ENCODE results near the gene SLC25A45.

The SLC25A45 gene

DNA sequence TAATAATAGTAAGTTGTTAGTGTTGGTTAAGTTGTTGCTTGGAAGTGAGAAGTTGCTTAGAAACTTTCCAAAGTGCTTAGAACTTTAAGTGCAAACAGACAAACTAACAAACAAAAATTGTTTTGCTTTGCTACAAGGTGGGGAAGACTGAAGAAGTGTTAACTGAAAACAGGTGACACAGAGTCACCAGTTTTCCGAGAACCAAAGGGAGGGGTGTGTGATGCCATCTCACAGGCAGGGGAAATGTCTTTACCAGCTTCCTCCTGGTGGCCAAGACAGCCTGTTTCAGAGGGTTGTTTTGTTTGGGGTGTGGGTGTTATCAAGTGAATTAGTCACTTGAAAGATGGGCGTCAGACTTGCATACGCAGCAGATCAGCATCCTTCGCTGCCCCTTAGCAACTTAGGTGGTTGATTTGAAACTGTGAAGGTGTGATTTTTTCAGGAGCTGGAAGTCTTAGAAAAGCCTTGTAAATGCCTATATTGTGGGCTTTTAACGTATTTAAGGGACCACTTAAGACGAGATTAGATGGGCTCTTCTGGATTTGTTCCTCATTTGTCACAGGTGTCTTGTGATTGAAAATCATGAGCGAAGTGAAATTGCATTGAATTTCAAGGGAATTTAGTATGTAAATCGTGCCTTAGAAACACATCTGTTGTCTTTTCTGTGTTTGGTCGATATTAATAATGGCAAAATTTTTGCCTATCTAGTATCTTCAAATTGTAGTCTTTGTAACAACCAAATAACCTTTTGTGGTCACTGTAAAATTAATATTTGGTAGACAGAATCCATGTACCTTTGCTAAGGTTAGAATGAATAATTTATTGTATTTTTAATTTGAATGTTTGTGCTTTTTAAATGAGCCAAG lies 42.9 kb upstream of the SLC25A45 start:
- H3K4me1 ChIP-seq (ENCODE audit: insufficient read depth, low read length), result peaks cover 54% of the 10 kb centered on the region
- no peaks in the 10 kb centered on the region for H3K9me3 ChIP-seq (ENCODE audit: low read length)
- peak overlapping the region; percentile 94 for H3K4me3 ChIP-seq (ENCODE audit: low read length)
- H3K36me3 ChIP-seq (ENCODE audit: insufficient read depth, low read length), result peaks cover 35% of the 10 kb centered on the region
- H2AFZ ChIP-seq (ENCODE audit: low read depth, low read length), result no peak overlapping the region
- no peaks in the 10 kb centered on the region for H3K27me3 ChIP-seq (ENCODE audit: insufficient read depth, low read length)

DNA sequence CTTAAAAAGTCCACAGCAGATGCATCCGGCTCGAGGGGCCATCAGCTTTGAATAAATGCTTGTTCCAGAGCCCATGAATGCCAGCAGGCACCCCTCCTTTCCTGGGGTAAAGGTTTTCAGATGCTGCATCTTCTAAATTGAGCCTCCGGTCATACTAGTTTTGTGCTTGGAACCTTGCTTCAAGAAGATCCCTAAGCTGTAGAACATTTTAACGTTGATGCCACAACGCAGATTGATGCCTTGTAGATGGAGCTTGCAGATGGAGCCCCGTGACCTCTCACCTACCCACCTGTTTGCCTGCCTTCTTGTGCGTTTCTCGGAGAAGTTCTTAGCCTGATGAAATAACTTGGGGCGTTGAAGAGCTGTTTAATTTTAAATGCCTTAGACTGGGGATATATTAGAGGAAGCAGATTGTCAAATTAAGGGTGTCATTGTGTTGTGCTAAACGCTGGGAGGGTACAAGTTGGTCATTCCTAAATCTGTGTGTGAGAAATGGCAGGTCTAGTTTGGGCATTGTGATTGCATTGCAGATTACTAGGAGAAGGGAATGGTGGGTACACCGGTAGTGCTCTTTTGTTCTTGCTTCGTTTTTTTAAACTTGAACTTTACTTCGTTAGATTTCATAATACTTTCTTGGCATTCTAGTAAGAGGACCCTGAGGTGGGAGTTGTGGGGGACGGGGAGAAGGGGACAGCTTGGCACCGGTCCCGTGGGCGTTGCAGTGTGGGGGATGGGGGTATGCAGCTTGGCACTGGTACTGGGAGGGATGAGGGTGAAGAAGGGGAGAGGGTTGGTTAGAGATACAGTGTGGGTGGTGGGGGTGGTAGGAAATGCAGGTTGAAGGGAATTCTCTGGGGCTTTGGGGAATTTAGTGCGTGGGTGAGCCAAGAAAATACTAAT lies 42.0 kb upstream of the SLC25A45 start:
- Histone ChIP-seq H3K4me3 (ENCODE audit: low read length) (peak overlapping the region; percentile 94), H3K9me3 (ENCODE audit: low read length) (no peaks in the 10 kb centered on the region), H3K27me3 (ENCODE audit: insufficient read depth, low read length) (no peaks in the 10 kb centered on the region), H3K36me3 (ENCODE audit: insufficient read depth, low read length) (peaks cover 31% of the 10 kb centered on the region), H3K4me1 (ENCODE audit: insufficient read depth, low read length) (peaks cover 52% of the 10 kb centered on the region), H2AFZ (ENCODE audit: low read depth, low read length) (no peak overlapping the region)

GRCh38 chr11:65423516-65424204 lies 41.2 kb upstream of the SLC25A45 start:
- Histone ChIP-seq H2AFZ (ENCODE audit: low read depth, low read length) (no peak overlapping the region), H3K9me3 (ENCODE audit: low read length) (no peaks in the 10 kb centered on the region), H3K4me1 (ENCODE audit: insufficient read depth, low read length) (peaks cover 46% of the 10 kb centered on the region), H3K4me3 (ENCODE audit: low read length) (peak overlapping the region; percentile 94), H3K36me3 (ENCODE audit: insufficient read depth, low read length) (peaks cover 31% of the 10 kb centered on the region), H3K27me3 (ENCODE audit: insufficient read depth, low read length) (no peaks in the 10 kb centered on the region)

- peaks cover 45% of the 10 kb centered on the region for H3K4me1 ChIP-seq (ENCODE audit: insufficient read depth, low read length)
- H3K27me3 ChIP-seq (ENCODE audit: insufficient read depth, low read length), result no peaks in the 10 kb centered on the region
- H2AFZ ChIP-seq (ENCODE audit: low read depth, low read length), result no peak within 1 kb of the TSS
- peaks cover 24% of the 10 kb centered on the region for H3K36me3 ChIP-seq (ENCODE audit: insufficient read depth, low read length)
- H3K9me3 ChIP-seq (ENCODE audit: low read length), result no peaks in the 10 kb centered on the region
- H3K4me3 ChIP-seq (ENCODE audit: low read length), result peak within 1 kb of the TSS; percentile 94
Measured at GRCh38 chr11:65422633-65423515, 40.4 kb upstream of the SLC25A45 start, which contains the start of gene NEAT1. NEAT1 (plus strand) TSS chr11:65422798.

GRCh38 chr11:65421794-65422632 lies 39.6 kb upstream of the SLC25A45 start:
- no peaks in the 10 kb centered on the region for H3K27me3 ChIP-seq (ENCODE audit: insufficient read depth, low read length)
- H3K36me3 ChIP-seq (ENCODE audit: insufficient read depth, low read length), result peaks cover 16% of the 10 kb centered on the region
- peak overlapping the region; percentile 94 for H3K4me3 ChIP-seq (ENCODE audit: low read length)
- peaks cover 45% of the 10 kb centered on the region for H3K4me1 ChIP-seq (ENCODE audit: insufficient read depth, low read length)
- no peaks in the 10 kb centered on the region for H3K9me3 ChIP-seq (ENCODE audit: low read length)
- no peak overlapping the region for H2AFZ ChIP-seq (ENCODE audit: low read depth, low read length)

DNA sequence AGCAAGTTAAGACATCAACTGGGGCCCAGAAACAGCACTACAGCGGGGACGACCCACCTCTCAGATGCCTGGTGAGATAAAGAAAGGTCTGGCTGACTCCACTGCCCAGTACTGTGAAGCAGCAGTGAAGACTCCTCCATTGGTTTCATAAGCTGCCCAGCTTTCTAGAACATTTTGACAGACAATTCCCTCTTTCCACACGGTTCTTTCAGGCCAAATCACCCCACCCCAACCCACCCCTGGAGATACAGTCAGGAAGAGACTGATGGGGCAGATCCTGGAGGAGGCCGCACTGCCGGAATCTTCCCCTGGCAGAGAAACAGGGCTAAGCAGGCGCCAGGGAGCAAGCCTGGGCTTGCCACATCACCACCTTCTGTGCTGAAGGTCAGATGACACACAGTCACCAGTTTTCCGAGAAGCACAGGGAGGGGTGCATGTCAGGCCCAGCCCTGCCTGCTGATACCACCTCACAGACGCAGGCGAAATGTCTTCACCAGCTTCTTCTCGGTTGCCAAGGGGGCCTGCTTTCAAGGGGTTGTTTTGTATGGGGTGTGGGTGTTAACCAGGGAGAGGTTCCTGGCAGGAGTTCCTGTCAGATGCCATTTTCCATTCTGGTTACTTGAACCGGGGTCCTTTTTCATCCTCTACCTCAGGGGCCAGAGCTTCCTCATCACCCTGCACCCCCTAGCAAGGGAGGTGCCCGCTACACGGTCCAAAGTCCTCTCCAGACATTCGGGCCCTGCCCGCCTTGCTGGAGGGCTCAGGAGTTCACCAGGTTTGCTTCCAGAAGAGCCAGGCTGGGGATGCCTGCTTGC lies 38.7 kb upstream of the SLC25A45 start:
- peak overlapping the region; percentile 78 for H3K4me3 ChIP-seq (ENCODE audit: low read length)
- H3K4me1 ChIP-seq (ENCODE audit: insufficient read depth, low read length), result peaks cover 45% of the 10 kb centered on the region
- no peaks in the 10 kb centered on the region for H3K27me3 ChIP-seq (ENCODE audit: insufficient read depth, low read length)
- peaks cover 8% of the 10 kb centered on the region for H3K36me3 ChIP-seq (ENCODE audit: insufficient read depth, low read length)
- H2AFZ ChIP-seq (ENCODE audit: low read depth, low read length), result no peak overlapping the region
- no peaks in the 10 kb centered on the region for H3K9me3 ChIP-seq (ENCODE audit: low read length)

GRCh38 chr11:65420506-65420905 lies 38.1 kb upstream of the SLC25A45 start:
- Histone ChIP-seq H2AFZ (ENCODE audit: low read depth, low read length) (no peak overlapping the region), H3K36me3 (ENCODE audit: insufficient read depth, low read length) (peaks cover 3% of the 10 kb centered on the region), H3K4me3 (ENCODE audit: low read length) (peak overlapping the region; percentile 78), H3K9me3 (ENCODE audit: low read length) (no peaks in the 10 kb centered on the region), H3K4me1 (ENCODE audit: insufficient read depth, low read length) (peaks cover 50% of the 10 kb centered on the region), H3K27me3 (ENCODE audit: insufficient read depth, low read length) (no peaks in the 10 kb centered on the region)

DNA sequence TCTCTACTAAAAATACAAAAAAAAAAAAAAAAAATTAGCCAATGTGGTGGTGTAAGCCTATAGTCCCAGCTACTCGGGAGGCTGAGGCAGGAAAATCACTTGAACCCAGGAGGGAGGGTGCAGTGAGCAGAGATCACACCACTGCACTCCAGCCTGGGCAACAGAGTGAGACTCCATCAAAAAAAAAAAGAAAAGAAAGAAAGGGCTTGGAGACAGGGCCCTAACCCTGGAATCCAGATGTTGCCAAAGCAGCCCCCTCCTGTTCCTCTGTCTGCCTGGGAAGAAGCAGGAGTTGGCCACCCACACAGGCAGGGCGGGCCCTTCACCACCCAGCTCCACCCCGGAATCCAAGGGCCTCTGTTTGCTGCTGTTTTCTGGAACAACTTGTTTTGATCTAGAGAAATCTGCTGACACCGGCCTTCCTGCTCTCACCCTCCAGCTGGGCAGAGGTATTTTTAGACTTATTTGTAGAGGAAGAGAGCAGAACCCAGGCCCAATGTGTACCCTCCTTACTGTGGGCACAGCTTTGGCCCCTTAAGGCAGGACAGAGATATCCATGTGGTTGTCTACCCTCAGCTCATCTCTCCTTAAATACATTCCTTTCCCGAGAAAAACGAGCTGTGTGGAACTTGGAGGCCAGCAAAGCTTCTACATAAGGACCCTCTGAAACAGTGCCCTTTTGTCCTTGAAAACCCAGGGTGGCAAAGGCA lies 37.5 kb upstream of the SLC25A45 start:
- Histone ChIP-seq H3K9me3 (ENCODE audit: low read length) (no peaks in the 10 kb centered on the region), H2AFZ (ENCODE audit: low read depth, low read length) (no peak overlapping the region), H3K36me3 (ENCODE audit: insufficient read depth, low read length) (no peaks in the 10 kb centered on the region), H3K4me3 (ENCODE audit: low read length) (peak overlapping the region; percentile 58), H3K27me3 (ENCODE audit: insufficient read depth, low read length) (no peaks in the 10 kb centered on the region), H3K4me1 (ENCODE audit: insufficient read depth, low read length) (peaks cover 54% of the 10 kb centered on the region)

- Histone ChIP-seq H3K4me1 (ENCODE audit: insufficient read depth, low read length) (peaks cover 54% of the 10 kb centered on the region), H2AFZ (ENCODE audit: low read depth, low read length) (no peak overlapping the region), H3K36me3 (ENCODE audit: insufficient read depth, low read length) (no peaks in the 10 kb centered on the region), H3K27me3 (ENCODE audit: insufficient read depth, low read length) (no peaks in the 10 kb centered on the region), H3K4me3 (ENCODE audit: low read length) (peak overlapping the region; percentile 58), H3K9me3 (ENCODE audit: low read length) (no peaks in the 10 kb centered on the region)
Measured at GRCh38 chr11:65419460-65419771, 37.0 kb upstream of the SLC25A45 start.

DNA sequence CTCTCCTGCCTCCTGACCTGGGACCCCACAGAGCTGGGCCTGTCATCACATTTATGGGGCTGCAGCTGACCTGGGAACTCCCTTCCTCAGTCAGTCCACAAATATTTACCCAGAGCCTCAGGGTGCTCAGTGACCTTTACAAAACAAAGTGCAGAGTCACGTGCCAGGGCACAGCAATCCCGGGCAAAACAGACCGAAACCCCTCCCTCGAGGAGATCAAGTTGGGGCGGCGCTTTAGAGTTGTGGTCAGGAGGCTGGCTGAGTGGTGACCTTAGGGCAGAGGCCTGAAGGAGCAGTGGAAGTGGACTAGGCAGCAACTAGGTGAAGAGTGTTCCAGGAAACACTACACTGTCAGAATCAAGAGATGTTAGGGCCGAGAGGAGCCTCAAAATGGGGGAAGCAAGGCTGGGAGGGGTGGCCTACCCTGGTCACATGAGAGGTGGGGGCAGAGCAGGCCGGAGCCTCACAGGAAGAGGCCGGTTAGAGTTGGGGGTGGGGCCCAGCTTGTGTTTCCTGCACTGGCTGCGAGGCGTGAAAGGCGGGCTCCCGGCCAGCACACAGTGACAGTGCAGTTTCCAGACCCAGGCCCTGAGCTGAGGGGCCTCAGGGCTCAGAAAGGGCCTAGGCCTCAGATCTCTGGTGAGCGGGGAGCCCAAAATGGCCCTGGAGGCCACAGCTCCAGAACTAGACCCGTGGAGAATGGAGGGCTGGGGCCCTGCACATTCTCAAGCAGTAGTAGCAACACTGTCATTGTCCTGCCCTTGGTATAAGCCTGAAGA lies 36.4 kb upstream of the SLC25A45 start:
- H3K36me3 ChIP-seq (ENCODE audit: insufficient read depth, low read length), result no peaks in the 10 kb centered on the region

More for the DNA sequence above, 36.4 kb upstream of the SLC25A45 start:
- Histone ChIP-seq H3K27me3 (ENCODE audit: insufficient read depth, low read length) (no peaks in the 10 kb centered on the region), H3K9me3 (ENCODE audit: low read length) (no peaks in the 10 kb centered on the region), H3K4me1 (ENCODE audit: insufficient read depth, low read length) (peaks cover 54% of the 10 kb centered on the region), H3K4me3 (ENCODE audit: low read length) (peak overlapping the region; percentile 58), H2AFZ (ENCODE audit: low read depth, low read length) (no peak overlapping the region)

Measured in neuron (in vitro differentiated cells).